ENCODE data around the gene IDH3B. TPM values are rescaled to one million over a fixed set of nuclear protein-coding genes. Genes with fewer than 3 reads are reported as not detected.

IDH3B gene
- total RNA-seq, 4 donors from 2014 or later: 90.3 to 122 (median 103) TPM

GRCh38 chr20:2656471-2657117, 7.4 kb downstream of the IDH3B start:
- no peak for TF ChIP-seq CTCF (IDR thresholded peaks at IDR 0.05)
- DNase-seq (ENCODE audit: low spot score): no peak
- ATAC-seq (ENCODE audit: low FRiP score): no peak

GRCh38 chr20:2655331-2656116, 8.5 kb downstream of the IDH3B start:
- DNase-seq (ENCODE audit: low spot score) (no peak), ATAC-seq (ENCODE audit: low FRiP score) (no peak)
- TF ChIP-seq CTCF (IDR thresholded peaks at IDR 0.05): no peak

GRCh38 chr20:2654831-2655230, 9.2 kb downstream of the IDH3B start:
- ATAC-seq (ENCODE audit: low FRiP score) (no peak), DNase-seq (ENCODE audit: low spot score) (no peak)
- TF ChIP-seq CTCF (IDR thresholded peaks at IDR 0.05): no peak

GRCh38 chr20:2654384-2654822, 9.6 kb downstream of the IDH3B start:
- DNase-seq (ENCODE audit: low spot score) (no peak), ATAC-seq (ENCODE audit: low FRiP score) (no peak)
- TF ChIP-seq CTCF (IDR thresholded peaks at IDR 0.05): no peak

GRCh38 chr20:2653556-2654383, 10.2 kb downstream of the IDH3B start:
- ATAC-seq (ENCODE audit: low FRiP score): no peak
- TF ChIP-seq CTCF (IDR thresholded peaks at IDR 0.05): no peak

GRCh38 chr20:2652724-2653555, 11.1 kb downstream of the IDH3B start:
- peak; percentile 59 for ATAC-seq (ENCODE audit: low FRiP score)
- DNase-seq (ENCODE audit: low spot score): no peak
- no peak for TF ChIP-seq CTCF (IDR thresholded peaks at IDR 0.05)

More at GRCh38 chr20:2653556-2654383, 10.2 kb downstream of the IDH3B start:
- DNase-seq (ENCODE audit: low spot score): no peak

All from omental fat pad (tissue), 4 donors.